MCF 10A (cell line): Measurements from ENCODE around the gene RAF1. TPM values are rescaled to one million over a fixed set of nuclear protein-coding genes. Genes with fewer than 3 reads are reported as not detected.

ENCODE experiments used
- BruUV-seq: library from RNA; stranded (reverse); fragments of 400-500 nt; replicated peaks from 2 replicates; lab custom pipeline; 2021; lab: Mats Ljungman, UMichigan
- CTCF ChIA-PET: fragments of 300-600 bp; sonication (Branson Sonifier 250); formaldehyde crosslinking; extraction: SDS; loops from one replicate; lab custom pipeline; 2021; ENCODE audit warnings: antibody characterized with exemption, inconsistent platforms; lab: Yijun Ruan, JAX
- POLR2A ChIA-PET: fragments of 300-600, 350-650 bp; sonication (Branson Sonifier 250); formaldehyde crosslinking; extraction: SDS; loops from one replicate; lab custom pipeline; 2020; ENCODE audit warnings: antibody characterized with exemption, inconsistent platforms; lab: Yijun Ruan, JAX
- DNase-seq: peaks from one replicate; pipeline ENCODE4 v3.0.0-alpha.2; 2018; ENCODE audit not compliant: unreplicated experiment
- H3K27ac Mint-ChIP-seq: one replicate; pipeline ENCODE4 v1.8.0; 2022; ENCODE audit warnings: mild to moderate bottlenecking, low read depth, mixed read lengths; ENCODE audit not compliant: unreplicated experiment
- H3K27me3 Mint-ChIP-seq: one replicate; pipeline ENCODE4 v1.8.0; 2022; ENCODE audit warnings: mixed read lengths; ENCODE audit not compliant: insufficient read depth, unreplicated experiment
- H3K36me3 Mint-ChIP-seq: one replicate; pipeline ENCODE4 v1.8.0; 2022; ENCODE audit warnings: mild to moderate bottlenecking, moderate library complexity, mixed read lengths; ENCODE audit not compliant: insufficient read depth, unreplicated experiment
- H3K4me1 Mint-ChIP-seq: one replicate; pipeline ENCODE4 v1.8.0; 2022; ENCODE audit warnings: mixed read lengths; ENCODE audit not compliant: insufficient read depth, unreplicated experiment
- H3K4me3 Mint-ChIP-seq: one replicate; pipeline ENCODE4 v1.8.0; 2022; ENCODE audit warnings: mild to moderate bottlenecking, moderate library complexity, mixed read lengths; ENCODE audit not compliant: unreplicated experiment
- H3K9me3 Mint-ChIP-seq: one replicate; pipeline ENCODE4 v1.8.0; 2022; ENCODE audit warnings: mixed read lengths; ENCODE audit not compliant: unreplicated experiment
- intact Hi-C: fragments of 100-400 bp; cut with micrococcal nuclease; formaldehyde crosslinking; loops from 2 replicates; pipeline ENCODE4 v1.14.1; 2022
- total RNA-seq: library from RNA; stranded (reverse); gene quantifications from 2 replicates; pipeline ENCODE4 v1.2.3, GENCODE V29; 2022
- TF ChIP-seq, protein P1 (sequence below): fragments of 200-600 bp; IDR thresholded peaks from one replicate; pipeline ENCODE4 v1.8.0; 2022; ENCODE audit warnings: antibody characterized with exemption, mild to moderate bottlenecking; ENCODE audit not compliant: unreplicated experiment

RAF1 gene
- total RNA-seq, 1 experiment from 2014 or later: 76.8 TPM

DNA sequence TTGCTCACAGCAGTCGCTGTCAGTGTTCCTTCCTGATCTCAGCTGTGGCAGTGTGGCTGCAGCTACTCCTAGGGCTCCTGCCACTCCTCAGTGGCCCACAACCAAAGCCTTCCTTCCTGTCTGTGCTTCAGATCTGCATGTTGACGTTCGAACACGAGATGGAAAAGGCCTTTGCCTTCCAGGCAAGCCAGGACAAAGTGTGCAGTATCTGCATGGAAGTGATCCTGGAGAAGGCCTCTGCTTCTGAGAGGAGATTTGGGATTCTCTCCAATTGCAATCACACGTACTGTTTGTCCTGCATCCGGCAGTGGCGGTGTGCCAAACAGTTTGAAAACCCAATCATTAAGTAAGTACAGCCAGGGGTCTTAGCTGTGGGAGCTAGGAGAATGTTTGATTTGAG is 89.3 kb downstream of the RAF1 start:
- ChIA-PET CTCF (interaction anchor here (1.0 kb wide), 1 partner anchor 37 kb away, joined by 3 read pairs; no protein-coding TSS in a partner anchor), POLR2A (no interaction called here)
- no peak for DNase-seq
- intact Hi-C loops: no loop called here
- Mint-ChIP-seq H3K27me3 (no peaks in the 10 kb centered on the region), H3K27ac (no peak overlapping the region), H3K9me3 (no peaks in the 10 kb centered on the region), H3K4me1 (no peaks in the 10 kb centered on the region), H3K4me3 (no peak overlapping the region), H3K36me3 (peaks cover 90% of the 10 kb centered on the region)
- TF ChIP-seq, protein P1, sequence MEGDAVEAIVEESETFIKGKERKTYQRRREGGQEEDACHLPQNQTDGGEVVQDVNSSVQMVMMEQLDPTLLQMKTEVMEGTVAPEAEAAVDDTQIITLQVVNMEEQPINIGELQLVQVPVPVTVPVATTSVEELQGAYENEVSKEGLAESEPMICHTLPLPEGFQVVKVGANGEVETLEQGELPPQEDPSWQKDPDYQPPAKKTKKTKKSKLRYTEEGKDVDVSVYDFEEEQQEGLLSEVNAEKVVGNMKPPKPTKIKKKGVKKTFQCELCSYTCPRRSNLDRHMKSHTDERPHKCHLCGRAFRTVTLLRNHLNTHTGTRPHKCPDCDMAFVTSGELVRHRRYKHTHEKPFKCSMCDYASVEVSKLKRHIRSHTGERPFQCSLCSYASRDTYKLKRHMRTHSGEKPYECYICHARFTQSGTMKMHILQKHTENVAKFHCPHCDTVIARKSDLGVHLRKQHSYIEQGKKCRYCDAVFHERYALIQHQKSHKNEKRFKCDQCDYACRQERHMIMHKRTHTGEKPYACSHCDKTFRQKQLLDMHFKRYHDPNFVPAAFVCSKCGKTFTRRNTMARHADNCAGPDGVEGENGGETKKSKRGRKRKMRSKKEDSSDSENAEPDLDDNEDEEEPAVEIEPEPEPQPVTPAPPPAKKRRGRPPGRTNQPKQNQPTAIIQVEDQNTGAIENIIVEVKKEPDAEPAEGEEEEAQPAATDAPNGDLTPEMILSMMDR: no peak
- BruUV-seq: no TSS peak

DNA sequence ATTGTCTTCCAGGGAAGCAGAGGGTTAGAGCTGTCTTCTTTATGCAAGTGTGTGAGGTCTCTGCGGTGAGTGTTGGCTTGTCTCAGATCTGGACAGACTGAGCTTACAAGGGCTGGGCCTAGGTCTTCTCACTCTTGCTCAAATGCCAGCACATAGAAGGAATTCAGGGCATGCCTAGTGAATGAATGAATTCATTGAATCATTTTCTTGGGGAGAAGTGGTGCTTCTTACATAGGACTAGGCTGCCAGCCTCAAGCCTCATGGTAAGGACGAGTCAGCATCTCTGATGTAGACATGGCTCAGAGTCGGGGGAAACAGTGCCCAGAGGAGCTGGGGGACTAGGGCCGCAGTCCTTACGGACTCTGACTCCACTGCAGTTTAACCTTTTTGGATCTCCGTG is 89.8 kb downstream of the RAF1 start:
- H3K36me3 Mint-ChIP-seq: peaks cover 90% of the 10 kb centered on the region
- no peak for DNase-seq
- no peaks in the 10 kb centered on the region for H3K27me3 Mint-ChIP-seq
- H3K9me3 Mint-ChIP-seq: no peaks in the 10 kb centered on the region
- no peaks in the 10 kb centered on the region for H3K4me1 Mint-ChIP-seq
- ChIA-PET POLR2A (no interaction called here), CTCF (interaction anchor here (0.9 to 1.0 kb wide), 2 partner anchors 9 to 38 kb away, joined by 3 read pairs; no protein-coding TSS in a partner anchor)
- BruUV-seq: no TSS peak
- TF ChIP-seq, protein P1: no peak
- intact Hi-C loops: no loop called here
- no peak overlapping the region for H3K27ac Mint-ChIP-seq
- no peak overlapping the region for H3K4me3 Mint-ChIP-seq

DNA sequence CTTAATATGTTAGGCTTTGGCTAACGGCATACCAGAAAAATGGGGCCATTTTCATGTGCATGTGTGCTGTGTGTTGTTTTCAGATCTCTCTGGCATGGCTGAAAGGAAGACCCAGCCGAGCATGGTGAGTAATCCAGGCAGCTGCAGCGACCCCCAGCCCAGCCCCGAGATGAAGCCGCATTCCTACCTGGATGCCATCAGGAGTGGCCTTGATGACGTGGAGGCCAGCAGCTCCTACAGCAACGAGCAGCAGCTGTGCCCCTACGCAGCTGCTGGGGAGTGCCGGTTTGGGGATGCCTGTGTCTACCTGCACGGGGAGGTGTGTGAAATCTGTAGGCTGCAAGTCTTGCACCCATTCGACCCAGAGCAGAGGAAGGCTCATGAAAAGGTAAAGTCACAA is 91.9 kb downstream of the RAF1 start:
- no peak for DNase-seq
- Mint-ChIP-seq H3K27me3 (no peaks in the 10 kb centered on the region), H3K4me3 (no peak overlapping the region), H3K27ac (no peak overlapping the region), H3K4me1 (no peaks in the 10 kb centered on the region), H3K36me3 (peaks cover 86% of the 10 kb centered on the region), H3K9me3 (no peaks in the 10 kb centered on the region)
- intact Hi-C loops: no loop called here
- POLR2A ChIA-PET: interaction anchor here (0.8 kb wide), 1 partner anchor 29 kb away, joined by 3 read pairs; no protein-coding TSS in a partner anchor
- CTCF ChIA-PET: no interaction called here
- TF ChIP-seq, protein P1: no peak
- no TSS peak for BruUV-seq

DNA sequence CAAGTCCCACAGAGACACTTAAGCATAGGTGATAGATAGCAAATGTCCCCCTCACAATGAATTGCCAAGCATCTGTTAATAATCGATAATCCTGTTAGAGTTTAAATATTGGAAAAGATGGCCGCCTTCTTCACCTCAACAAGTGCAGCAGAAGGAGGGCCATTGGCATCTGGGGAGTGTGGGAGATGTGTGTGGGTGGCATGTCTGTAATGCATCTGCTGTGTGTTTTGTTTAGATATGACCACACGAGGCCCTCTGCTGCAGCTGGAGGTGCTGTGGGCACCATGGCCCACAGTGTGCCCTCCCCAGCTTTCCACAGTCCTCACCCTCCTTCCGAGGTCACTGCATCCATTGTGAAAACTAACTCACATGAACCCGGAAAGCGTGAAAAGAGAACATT is 94.1 kb downstream of the RAF1 start:
- ChIA-PET POLR2A (no interaction called here), CTCF (interaction anchor here (0.7 kb wide), 1 partner anchor 8 kb away, joined by 3 read pairs; no protein-coding TSS in a partner anchor)
- DNase-seq: no peak
- TF ChIP-seq, protein P1: no peak
- peaks cover 64% of the 10 kb centered on the region for H3K36me3 Mint-ChIP-seq
- H3K9me3 Mint-ChIP-seq: no peaks in the 10 kb centered on the region
- no peak overlapping the region for H3K4me3 Mint-ChIP-seq
- peaks cover under 1% of the 10 kb centered on the region for H3K4me1 Mint-ChIP-seq
- intact Hi-C loops: no loop called here
- BruUV-seq: no TSS peak
- H3K27ac Mint-ChIP-seq: no peak overlapping the region
- no peaks in the 10 kb centered on the region for H3K27me3 Mint-ChIP-seq
